Ramos (cell line): ENCODE data around the gene AATK.

Experiments used
- in situ Hi-C: fragments of 300-500 bp; cut with MboI; formaldehyde crosslinking; loops from one replicate; pipeline ENCODE4 v1.14.3; 2022; ENCODE audit warnings: low sequenced_read_pairs; ENCODE audit not compliant: unreplicated experiment

AATK gene

GRCh38 chr17:81100668-81101067 is 65.4 kb downstream of the AATK start:
- in situ Hi-C loops: no loop called here

GRCh38 chr17:81099888-81100287 is 66.1 kb downstream of the AATK start:
- in situ Hi-C loops: no loop called here

GRCh38 chr17:81097943-81098308 is 68.1 kb downstream of the AATK start:
- in situ Hi-C loops: no loop called here

GRCh38 chr17:81097134-81097942 is 68.7 kb downstream of the AATK start:
- in situ Hi-C loops: no loop called here

GRCh38 chr17:81096741-81097133 is 69.3 kb downstream of the AATK start:
- in situ Hi-C loops: no loop called here

GRCh38 chr17:81095383-81095762 is 70.6 kb downstream of the AATK start:
- in situ Hi-C loops: no loop called here

GRCh38 chr17:81094509-81095382 is 71.3 kb downstream of the AATK start:
- in situ Hi-C loops: no loop called here

- in situ Hi-C loops: no loop called here
Observed at GRCh38 chr17:81093619-81094508, 72.2 kb downstream of the AATK start.

GRCh38 chr17:81092518-81093095 is 73.4 kb downstream of the AATK start:
- in situ Hi-C loops: no loop called here

GRCh38 chr17:81091774-81092517 is 74.1 kb downstream of the AATK start:
- in situ Hi-C loops: no loop called here

GRCh38 chr17:81091154-81091553 is 74.9 kb downstream of the AATK start:
- in situ Hi-C loops: no loop called here

- in situ Hi-C loops: no loop called here
Observed at GRCh38 chr17:81090361-81091136, 75.5 kb downstream of the AATK start.

- in situ Hi-C loops: no loop called here
Observed at GRCh38 chr17:81086789-81087551, 79.1 kb downstream of the AATK start.

GRCh38 chr17:81085420-81085911 is 80.6 kb downstream of the AATK start:
- in situ Hi-C loops: no loop called here

- in situ Hi-C loops: no loop called here
Observed at GRCh38 chr17:81084680-81085419, 81.2 kb downstream of the AATK start.

GRCh38 chr17:81083125-81083765 is 82.8 kb downstream of the AATK start:
- in situ Hi-C loops: no loop called here
